Measurements from ENCODE around the gene MATCAP1. TPM values are rescaled to one million over a fixed set of nuclear protein-coding genes. Genes with fewer than 3 reads are reported as not detected.
A peak's percentile ranks its signal among the peaks of the same experiment; 100 is the strongest.

The MATCAP1 gene
- total and polyA plus RNA-seq, 2 of the 13 experiments (the other 11 are each of a cell fraction or from before 2014, with no cell fraction given), result 11.2 to 24.5 TPM

GRCh38 chr16:67177743-67178699 lies 5.7 kb downstream of the MATCAP1 start (continued):
- no peak for TF ChIP-seq PTBP1 (IDR thresholded peaks at IDR 0.05; ENCODE audit: low read depth, low read length, poor library complexity, severe bottlenecking)
- TF ChIP-seq ZNF333 (CRISPR knock-in tag; IDR thresholded peaks at IDR 0.05; ENCODE audit: borderline replicate concordance), result peak; percentile 77; the same call in 1 of the 2 replicates
- no peak for TF ChIP-seq JUND (CRISPR knock-in tag; IDR thresholded peaks at IDR 0.05)
- TF ChIP-seq, protein P1, sequence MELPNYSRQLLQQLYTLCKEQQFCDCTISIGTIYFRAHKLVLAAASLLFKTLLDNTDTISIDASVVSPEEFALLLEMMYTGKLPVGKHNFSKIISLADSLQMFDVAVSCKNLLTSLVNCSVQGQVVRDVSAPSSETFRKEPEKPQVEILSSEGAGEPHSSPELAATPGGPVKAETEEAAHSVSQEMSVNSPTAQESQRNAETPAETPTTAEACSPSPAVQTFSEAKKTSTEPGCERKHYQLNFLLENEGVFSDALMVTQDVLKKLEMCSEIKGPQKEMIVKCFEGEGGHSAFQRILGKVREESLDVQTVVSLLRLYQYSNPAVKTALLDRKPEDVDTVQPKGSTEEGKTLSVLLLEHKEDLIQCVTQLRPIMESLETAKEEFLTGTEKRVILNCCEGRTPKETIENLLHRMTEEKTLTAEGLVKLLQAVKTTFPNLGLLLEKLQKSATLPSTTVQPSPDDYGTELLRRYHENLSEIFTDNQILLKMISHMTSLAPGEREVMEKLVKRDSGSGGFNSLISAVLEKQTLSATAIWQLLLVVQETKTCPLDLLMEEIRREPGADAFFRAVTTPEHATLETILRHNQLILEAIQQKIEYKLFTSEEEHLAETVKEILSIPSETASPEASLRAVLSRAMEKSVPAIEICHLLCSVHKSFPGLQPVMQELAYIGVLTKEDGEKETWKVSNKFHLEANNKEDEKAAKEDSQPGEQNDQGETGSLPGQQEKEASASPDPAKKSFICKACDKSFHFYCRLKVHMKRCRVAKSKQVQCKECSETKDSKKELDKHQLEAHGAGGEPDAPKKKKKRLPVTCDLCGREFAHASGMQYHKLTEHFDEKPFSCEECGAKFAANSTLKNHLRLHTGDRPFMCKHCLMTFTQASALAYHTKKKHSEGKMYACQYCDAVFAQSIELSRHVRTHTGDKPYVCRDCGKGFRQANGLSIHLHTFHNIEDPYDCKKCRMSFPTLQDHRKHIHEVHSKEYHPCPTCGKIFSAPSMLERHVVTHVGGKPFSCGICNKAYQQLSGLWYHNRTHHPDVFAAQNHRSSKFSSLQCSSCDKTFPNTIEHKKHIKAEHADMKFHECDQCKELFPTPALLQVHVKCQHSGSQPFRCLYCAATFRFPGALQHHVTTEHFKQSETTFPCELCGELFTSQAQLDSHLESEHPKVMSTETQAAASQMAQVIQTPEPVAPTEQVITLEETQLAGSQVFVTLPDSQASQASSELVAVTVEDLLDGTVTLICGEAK (IDR thresholded peaks at IDR 0.05), result no peak
- TF ChIP-seq, protein P1 (CRISPR knock-in tag; IDR thresholded peaks at IDR 0.05), result peak; percentile 33; the same call in 1 of the 2 replicates
- TF ChIP-seq HNRNPL (IDR thresholded peaks at IDR 0.05; ENCODE audit: low read depth, low read length), result no peak
- TF ChIP-seq MBNL3 (CRISPR knock-in tag; conservative IDR thresholded peaks at IDR 0.05), result no peak
- no peak for TF ChIP-seq ZFP36L1 (CRISPR knock-in tag; IDR thresholded peaks at IDR 0.05)
- TF ChIP-seq HHEX (CRISPR knock-in tag; IDR thresholded peaks at IDR 0.05), result no peak
- TF ChIP-seq ZFP90 (CRISPR knock-in tag; IDR thresholded peaks at IDR 0.05; ENCODE audit: borderline replicate concordance), result 0 out of 2 replicates have a peak, but pooled peaks have one; percentile 22
- peak; percentile 38 for TF ChIP-seq SP2 (CRISPR knock-in tag; IDR thresholded peaks at IDR 0.05)
- TF ChIP-seq ZNF512 (CRISPR knock-in tag; IDR thresholded peaks at IDR 0.05), result 0 out of 2 replicates have a peak, but pooled peaks have one; percentile 12
- TF ChIP-seq KAT7 (CRISPR knock-in tag; IDR thresholded peaks at IDR 0.05; ENCODE audit: borderline replicate concordance), result no peak; the same call in 1 of the 2 replicates
- TF ChIP-seq ZNF737 (CRISPR knock-in tag; IDR thresholded peaks at IDR 0.05; ENCODE audit: borderline replicate concordance), result no peak
- no peak for TF ChIP-seq HNRNPUL1 (IDR thresholded peaks at IDR 0.05; ENCODE audit: low read depth, low read length)
- peak; percentile 88 for TF ChIP-seq ZFX (CRISPR knock-in tag; IDR thresholded peaks at IDR 0.05; ENCODE audit: low read depth)
- TF ChIP-seq MBD4 (IDR thresholded peaks at IDR 0.05; ENCODE audit: borderline replicate concordance, low read length), result no peak
- TF ChIP-seq REXO4 (CRISPR knock-in tag; IDR thresholded peaks at IDR 0.05; ENCODE audit: borderline replicate concordance), result no peak

Measured in HepG2 (cell line).